22Rv1 (cell line): Measurements from ENCODE around the gene LGALS1.

Experiments used
- ZFX ChIP-seq: fragments of 450-650 bp; IDR thresholded peaks from 2 replicates; pipeline ENCODE4 v1.6.1; 2017; ENCODE audit warnings: antibody characterized with exemption, borderline replicate concordance
- TF ChIP-seq, protein P1 (sequence below): fragments of 450-650 bp; IDR thresholded peaks from 2 replicates; pipeline ENCODE4 v1.5.1; 2017; ENCODE audit warnings: mild to moderate bottlenecking

DNA sequence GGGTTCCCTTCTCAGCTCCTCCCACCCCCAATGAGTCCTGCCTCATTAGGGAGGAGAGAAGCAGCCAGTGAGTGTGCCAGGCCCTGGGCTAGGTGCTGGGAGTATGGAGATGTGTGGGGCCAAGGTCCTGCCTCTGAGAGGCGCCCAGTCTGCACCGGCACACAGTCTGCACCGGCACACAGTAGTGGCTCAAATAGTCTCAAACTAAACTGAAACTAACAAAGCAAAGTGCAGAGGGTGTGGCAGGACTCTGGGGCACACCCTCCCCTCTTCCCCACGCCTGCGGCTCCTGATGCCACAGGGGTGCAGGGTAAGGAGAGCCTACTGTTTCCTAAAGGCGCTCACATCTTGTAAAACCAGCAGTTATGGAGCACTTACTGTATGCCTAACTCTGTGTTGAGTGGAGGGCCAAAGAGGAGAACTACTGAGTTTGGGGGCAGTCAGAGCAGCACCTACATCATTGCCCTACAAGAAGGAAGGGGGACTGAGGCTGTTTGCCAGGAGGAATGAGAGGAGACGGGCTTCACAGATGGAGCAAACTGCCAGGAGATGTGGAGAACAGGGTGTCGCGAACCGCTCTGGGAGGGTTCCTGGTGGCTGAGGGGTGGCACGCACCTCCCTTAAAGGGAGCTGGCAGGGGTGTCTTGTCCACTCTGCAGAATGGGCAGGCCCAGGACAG, 36.9 kb upstream of the LGALS1 start:
- TF ChIP-seq, protein P1, sequence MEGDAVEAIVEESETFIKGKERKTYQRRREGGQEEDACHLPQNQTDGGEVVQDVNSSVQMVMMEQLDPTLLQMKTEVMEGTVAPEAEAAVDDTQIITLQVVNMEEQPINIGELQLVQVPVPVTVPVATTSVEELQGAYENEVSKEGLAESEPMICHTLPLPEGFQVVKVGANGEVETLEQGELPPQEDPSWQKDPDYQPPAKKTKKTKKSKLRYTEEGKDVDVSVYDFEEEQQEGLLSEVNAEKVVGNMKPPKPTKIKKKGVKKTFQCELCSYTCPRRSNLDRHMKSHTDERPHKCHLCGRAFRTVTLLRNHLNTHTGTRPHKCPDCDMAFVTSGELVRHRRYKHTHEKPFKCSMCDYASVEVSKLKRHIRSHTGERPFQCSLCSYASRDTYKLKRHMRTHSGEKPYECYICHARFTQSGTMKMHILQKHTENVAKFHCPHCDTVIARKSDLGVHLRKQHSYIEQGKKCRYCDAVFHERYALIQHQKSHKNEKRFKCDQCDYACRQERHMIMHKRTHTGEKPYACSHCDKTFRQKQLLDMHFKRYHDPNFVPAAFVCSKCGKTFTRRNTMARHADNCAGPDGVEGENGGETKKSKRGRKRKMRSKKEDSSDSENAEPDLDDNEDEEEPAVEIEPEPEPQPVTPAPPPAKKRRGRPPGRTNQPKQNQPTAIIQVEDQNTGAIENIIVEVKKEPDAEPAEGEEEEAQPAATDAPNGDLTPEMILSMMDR = no peak
- no peak for TF ChIP-seq ZFX
